K562 (cell line): ENCODE results near the gene SOX11. TPM values are rescaled to one million over a fixed set of nuclear protein-coding genes. Genes with fewer than 3 reads are reported as not detected.

ENCODE experiments used
- ATAC-seq: fragments of 200-7000 bp; cut with Tn5 transposase; 3 replicates; pipeline ENCODE4 v1.9.1; 2020; ENCODE audit warnings: moderate library complexity
- BruUV-seq: library from RNA; stranded (reverse); fragments of 400-500 nt; replicated peaks from 2 replicates; lab custom pipeline; 2021; lab: Mats Ljungman, UMichigan
- CTCF ChIA-PET: fragments of 300-600 bp; formaldehyde crosslinking; extraction: SDS; loops from one replicate; lab custom pipeline; 2021; ENCODE audit warnings: low intra/inter-chr PET ratio; lab: Yijun Ruan, JAX
- POLR2A ChIA-PET: fragments of 300-600, 350-650 bp; sonication (Branson Sonifier 250); formaldehyde crosslinking; extraction: SDS; loops from one replicate; lab custom pipeline; 2021; ENCODE audit warnings: antibody characterized with exemption, inconsistent platforms; lab: Yijun Ruan, JAX
- DNase-seq, 4 experiments: peaks; one replicate each; pipeline versions ENCODE4 v3.0.0 to v3.0.0-alpha.2; 2011 to 2018; ENCODE audit warnings: low spot score in 3 of 4, mixed read lengths in 3 of 4; ENCODE audit errors: extremely low read depth in 1 of 4
- FAIRE-seq: peaks from 2 replicates; lab custom pipeline; 2011; peaks lifted over from hg19 to GRCh38; lab: Jason Lieb, UNC
- H2AFZ ChIP-seq: 2 replicates; pipeline ENCODE4 v1.6.0; 2011; ENCODE audit warnings: low read depth, low read length, control low read depth, inconsistent platforms
- H3K27ac ChIP-seq: fragments of 200-600 bp; 3 replicates; pipeline ENCODE4 v1.8.0; 2011; ENCODE audit warnings: low read depth, mild to moderate bottlenecking, control low read depth, inconsistent platforms, low read length, moderate library complexity, mixed read lengths; ENCODE audit errors: extremely low read depth
- H3K27me3 ChIP-seq, 2 experiments: fragments of 300-600 bp in 1 of 2; 2 replicates in 1 of 2; 3 replicates in 1 of 2; pipeline versions ENCODE4 v1.6.0 to v1.8.0; 2011; ENCODE audit warnings: inconsistent platforms in 2 of 2, low read length in 2 of 2, mild to moderate bottlenecking in 1 of 2, mixed read lengths in 1 of 2, moderate library complexity in 1 of 2; ENCODE audit not compliant: control insufficient read depth in 2 of 2, insufficient read depth in 2 of 2
- H3K36me3 ChIP-seq: fragments of 300-600 bp; 3 replicates; pipeline ENCODE4 v1.8.0; 2011; ENCODE audit warnings: mild to moderate bottlenecking, low read length, inconsistent platforms; ENCODE audit not compliant: control insufficient read depth, insufficient read depth
- H3K4me1 ChIP-seq, 2 experiments: fragments of 200-600 bp in 1 of 2; replicated peaks in 1 of 2; 2 replicates in 1 of 2; 3 replicates in 1 of 2; pipeline versions ENCODE4 v1.5.1 to v1.8.0; 2011; ENCODE audit warnings: inconsistent platforms in 2 of 2, low read length in 2 of 2, mild to moderate bottlenecking in 1 of 2, mixed read lengths in 1 of 2, moderate library complexity in 1 of 2; ENCODE audit not compliant: control insufficient read depth in 2 of 2, insufficient read depth in 2 of 2
- H3K4me2 ChIP-seq: 2 replicates; pipeline ENCODE4 v1.6.1; 2011; ENCODE audit warnings: low read length, control low read depth, inconsistent platforms, mixed read lengths; ENCODE audit not compliant: insufficient read depth
- H3K4me3 ChIP-seq: fragments of 200-600 bp; sonication (generic), shearing (Covaris generic); 2 replicates; pipeline ENCODE4 v1.5.1; 2016; ENCODE audit warnings: control low read depth, inconsistent platforms
- H3K79me2 ChIP-seq: fragments of 200-600 bp; 3 replicates; pipeline ENCODE4 v1.8.0; 2011; ENCODE audit warnings: low read length, inconsistent platforms; ENCODE audit not compliant: control insufficient read depth, insufficient read depth
- H3K9ac ChIP-seq, 2 experiments: 2 replicates each; pipeline versions ENCODE4 v1.6.0 to v1.6.1; 2011; ENCODE audit warnings: low read depth in 2 of 2, low read length in 2 of 2, control low read depth in 1 of 2, inconsistent platforms in 1 of 2, mild to moderate bottlenecking in 1 of 2, mixed read lengths in 1 of 2; ENCODE audit not compliant: insufficient read depth in 1 of 2
- H3K9me1 ChIP-seq: one replicate; pipeline ENCODE4 v1.6.0; 2011; ENCODE audit warnings: inconsistent platforms, mild to moderate bottlenecking, low read length, moderate library complexity; ENCODE audit not compliant: control insufficient read depth, insufficient read depth
- H3K9me3 ChIP-seq: replicated peaks from 2 replicates; pipeline ENCODE4 v1.5.1; 2011; ENCODE audit warnings: low read depth, low read length, inconsistent platforms; ENCODE audit not compliant: control insufficient read depth, insufficient read depth
- H4K20me1 ChIP-seq: replicated peaks from 2 replicates; pipeline ENCODE4 v1.6.1; 2011; ENCODE audit warnings: low read length, inconsistent platforms, mixed read lengths; ENCODE audit not compliant: control insufficient read depth, insufficient read depth
- ASH1L ChIP-seq: fragments of 450-650 bp; IDR thresholded peaks from 2 replicates; pipeline ENCODE4 v1.6.1; 2018; ENCODE audit warnings: borderline replicate concordance, mild to moderate bottlenecking, low read depth; ENCODE audit not compliant: partially characterized antibody
- ATF1 ChIP-seq, 2 experiments: fragments of 450-650 bp in 1 of 2; IDR thresholded peaks; 2 replicates each; pipeline ENCODE4 v1.6.1; 2016; ENCODE audit warnings: missing compliant biosample characterization in 1 of 2, missing genetic modification characterization in 1 of 2
- BRCA1 ChIP-seq, 2 experiments: fragments of 450-650 bp in 1 of 2; sonication (generic) in 1 of 2; formaldehyde crosslinking in 1 of 2; IDR thresholded peaks; 2 replicates each; pipeline versions ENCODE4 v1.5.0 to v1.6.1; 2017 to 2020; ENCODE audit warnings: mild to moderate bottlenecking in 1 of 2, missing genetic modification reagents in 1 of 2
- FOS ChIP-seq: IDR thresholded peaks from 3 replicates; pipeline ENCODE4 v1.6.1; 2011; ENCODE audit not compliant: insufficient read length; ENCODE audit errors: extremely low read depth
- FOXA1 ChIP-seq: fragments of 450-650 bp; IDR thresholded peaks from 2 replicates; pipeline ENCODE4 v1.6.1; 2016; ENCODE audit warnings: mild to moderate bottlenecking, borderline replicate concordance
- GTF2A2 ChIP-seq: IDR thresholded peaks from 2 replicates; pipeline ENCODE4 v1.6.1; 2016; ENCODE audit warnings: mild to moderate bottlenecking, missing genetic modification characterization, missing compliant biosample characterization
- MAFG ChIP-seq: fragments of 450-650 bp; conservative IDR thresholded peaks from 2 replicates; pipeline ENCODE4 v1.6.1; 2016; ENCODE audit warnings: missing genetic modification characterization, missing compliant biosample characterization
- NFIX ChIP-seq: fragments of 250-450 bp; sonication (Bioruptor Pico); IDR thresholded peaks from 2 replicates; pipeline ENCODE4 v1.4.0; 2020; ENCODE audit warnings: low read depth, mild to moderate bottlenecking, moderate library complexity
- OTX1 ChIP-seq: fragments of 450-650 bp; formaldehyde crosslinking; IDR thresholded peaks from 2 replicates; pipeline ENCODE4 v1.4.0; 2022; ENCODE audit warnings: mild to moderate bottlenecking
- REST ChIP-seq, 2 experiments: fragments of 450-650 bp; formaldehyde crosslinking in 1 of 2; IDR thresholded peaks; 2 replicates each; pipeline versions ENCODE4 v1.4.0 to v1.6.1; 2014 to 2020; ENCODE audit warnings: mild to moderate bottlenecking in 2 of 2, borderline replicate concordance in 1 of 2, low read depth in 1 of 2
- RHOXF2B ChIP-seq: fragments of 250-450 bp; sonication (Bioruptor Pico); conservative IDR thresholded peaks from 2 replicates; pipeline ENCODE4 v1.5.1; 2021
- SP2 ChIP-seq: IDR thresholded peaks from 2 replicates; pipeline ENCODE4 v1.6.1; 2011; ENCODE audit warnings: mild to moderate bottlenecking, low read depth, low read length, moderate library complexity; ENCODE audit not compliant: poor library complexity, severe bottlenecking; ENCODE audit errors: extremely low read depth
- TBL1XR1 ChIP-seq, 2 experiments: IDR thresholded peaks; 2 replicates each; pipeline ENCODE4 v1.6.1; 2012; ENCODE audit warnings: improper control_type of control experiment in 2 of 2, low read length in 2 of 2, mild to moderate bottlenecking in 1 of 2
- ZNF124 ChIP-seq: sonication (generic); formaldehyde crosslinking; IDR thresholded peaks from 2 replicates; pipeline ENCODE4 v1.8.1; 2022; ENCODE audit warnings: missing genetic modification reagents
- WGBS: fragments of 100-300 bp; shearing (Covaris generic); methylation state at CpG from one replicate; pipeline ENCODE4 v1.1.6; 2016; ENCODE audit warnings: low coverage, mixed read lengths; ENCODE audit not compliant: insufficient coverage; ENCODE audit errors: missing lambda C conversion rate; 5-methylcytosine and 5-hydroxymethylcytosine counted together
- in situ Hi-C: fragments of 300-500 bp; cut with MboI; formaldehyde crosslinking; loops from 4 replicates; pipeline ENCODE4 v1.15.0; 2018; ENCODE audit warnings: inconsistent platforms, mixed read lengths
- intact Hi-C: fragments of 100-400 bp; cut with micrococcal nuclease; formaldehyde crosslinking; loops from 2 replicates; pipeline ENCODE4 v1.14.2; 2022
- polyA plus RNA-seq, 8 experiments: library from polyadenylated mRNA; depleted of rRNA in 4 of 8; stranded (reverse) in 5 of 8; unstranded in 3 of 8; fragments of >200 nt; fragmentation: Nextera tagmentation in 2 of 8; fragmentation: Illumina TruSeq in 1 of 8; extraction: Ambion mirVana in 2 of 8; extraction: Trizol in 1 of 8; gene quantifications; 2 replicates each; pipeline versions ENCODE4 v1.2.1 to v1.2.3, GENCODE V29; 2011 to 2014; ENCODE audit warnings: inconsistent platforms in 1 of 8, missing spikeins in 1 of 8
- total RNA-seq, 7 experiments: library from RNA; depleted of rRNA in 6 of 7; stranded (reverse); fragments of >200 nt in 6 of 7; fragmentation: Illumina TruSeq in 2 of 7; extraction: Trizol in 2 of 7; gene quantifications; 2 replicates each; pipeline versions ENCODE4 v1.2.1 to v1.2.3, GENCODE V29; 2011 to 2021; ENCODE audit warnings: low replicate concordance in 1 of 7
- TF ChIP-seq, protein P1 (sequence below): fragments of 450-650 bp; formaldehyde crosslinking; IDR thresholded peaks from 2 replicates; pipeline ENCODE4 v1.4.0; 2020; ENCODE audit warnings: mild to moderate bottlenecking, mixed read lengths

SOX11 gene
- total and polyA plus RNA-seq, 9 of the 15 experiments (the other 6 are each of a cell fraction or from before 2014, with no cell fraction given): 0.02 TPM; not detected in 8

DNA sequence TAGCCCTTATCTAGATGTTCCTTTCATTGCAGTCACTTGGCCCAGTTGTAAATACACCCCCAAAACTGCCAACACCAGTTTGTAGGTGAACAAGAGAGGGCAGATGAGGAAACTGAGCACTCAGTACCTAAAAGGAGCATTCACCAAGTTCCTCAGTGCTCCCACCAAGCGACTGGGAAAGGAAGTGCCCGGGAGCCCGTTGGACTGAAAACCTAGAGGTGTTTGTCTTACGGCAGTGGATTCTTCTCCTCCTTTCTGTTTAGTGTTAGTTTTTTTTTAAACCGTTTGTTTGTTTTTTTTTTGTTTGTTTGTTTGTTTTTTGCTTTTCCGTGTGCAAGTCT lies 43.3 kb downstream of the SOX11 start:
- Histone ChIP-seq H3K9ac (no peak overlapping the region), H3K27me3 (no peaks in the 10 kb centered on the region), H3K4me1 (no peaks in the 10 kb centered on the region), H3K4me2 (no peak overlapping the region), H3K36me3 (no peaks in the 10 kb centered on the region), H3K9me3 (no peaks in the 10 kb centered on the region), H4K20me1 (no peaks in the 10 kb centered on the region), H3K79me2 (no peaks in the 10 kb centered on the region), H2AFZ (no peak overlapping the region), H3K9me1 (no peaks in the 10 kb centered on the region), H3K4me3 (no peak overlapping the region), H3K27ac (no peak overlapping the region)
- in situ Hi-C loops: no loop called here
- ATAC-seq: no peak
- no peak for FAIRE-seq
- intact Hi-C loops: no loop called here
- DNase-seq: no peak
- TF ChIP-seq RHOXF2B (CRISPR knock-in tag) (no peak), ASH1L (no peak), REST (IDR thresholded peaks at IDR 0.05; ENCODE audit: borderline replicate concordance) (no peak), REST (CRISPR knock-in tag; IDR thresholded peaks at IDR 0.05; ENCODE audit: low read depth) (no peak), GTF2A2 (tag) (no peak), ATF1 (CRISPR knock-in tag; IDR thresholded peaks at IDR 0.05) (no peak), ATF1 (tag; IDR thresholded peaks at IDR 0.05) (no peak), TBL1XR1 (IDR thresholded peaks at IDR 0.05; ENCODE audit: low read length in 2 of 2) (no peak), FOXA1 (no peak), FOS (no peak), OTX1 (CRISPR knock-in tag) (no peak), SP2 (no peak), MAFG (tag) (no peak), BRCA1 (IDR thresholded peaks at IDR 0.05) (no peak), BRCA1 (CRISPR knock-in tag; IDR thresholded peaks at IDR 0.05) (no peak), NFIX (CRISPR knock-in tag) (no peak), ZNF124 (CRISPR knock-in tag) (no peak)
- TF ChIP-seq, protein P1, sequence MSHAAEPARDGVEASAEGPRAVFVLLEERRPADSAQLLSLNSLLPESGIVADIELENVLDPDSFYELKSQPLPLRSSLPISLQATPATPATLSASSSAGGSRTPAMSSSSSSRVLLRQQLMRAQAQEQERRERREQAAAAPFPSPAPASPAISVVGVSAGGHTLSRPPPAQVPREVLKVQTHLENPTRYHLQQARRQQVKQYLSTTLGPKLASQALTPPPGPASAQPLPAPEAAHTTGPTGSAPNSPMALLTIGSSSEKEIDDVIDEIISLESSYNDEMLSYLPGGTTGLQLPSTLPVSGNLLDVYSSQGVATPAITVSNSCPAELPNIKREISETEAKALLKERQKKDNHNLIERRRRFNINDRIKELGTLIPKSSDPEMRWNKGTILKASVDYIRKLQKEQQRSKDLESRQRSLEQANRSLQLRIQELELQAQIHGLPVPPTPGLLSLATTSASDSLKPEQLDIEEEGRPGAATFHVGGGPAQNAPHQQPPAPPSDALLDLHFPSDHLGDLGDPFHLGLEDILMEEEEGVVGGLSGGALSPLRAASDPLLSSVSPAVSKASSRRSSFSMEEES (CRISPR knock-in tag): no peak
- no TSS peak for BruUV-seq
- 0% methylated on average over 4 of the region's 6 CpGs for WGBS
- ChIA-PET CTCF (no interaction called here), POLR2A (no interaction called here)
